ENCODE data around the gene DCAF7.

The DCAF7 gene

GRCh38 chr17:63530557-63531021 lies 19.7 kb upstream of the DCAF7 start:
- Histone ChIP-seq H4K20me1 (peaks cover 0 to 35% (median 0%) of the 10 kb centered on the region in 11 experiments; a peak in 4 of 22 replicates), H3K9me3 (replicated peaks in 1 of 11) (no peaks in the 10 kb centered on the region), H3K27me3 (no peaks in the 10 kb centered on the region), H3K4me2 (no peak overlapping the region), H3K27ac (no peak overlapping the region), H3K36me3 (no peaks in the 10 kb centered on the region), H3K4me3 (no peak overlapping the region), H3K4me1 (peaks cover 0 to 5% (median 0%) of the 10 kb centered on the region in 10 experiments; a peak in 5 of 20 replicates), H3K9ac (no peak overlapping the region)
- no peak for TF ChIP-seq Cebpa-rat (IDR thresholded peaks at IDR 0.05)

GRCh38 chr17:63531022-63531965 lies 19.0 kb upstream of the DCAF7 start:
- no peaks in the 10 kb centered on the region for H3K9me3 ChIP-seq (replicated peaks in 1 of 11)
- peaks cover 0 to 35% (median 0%) of the 10 kb centered on the region in 11 experiments; a peak in 4 of 22 replicates for H4K20me1 ChIP-seq
- TF ChIP-seq Cebpa-rat (IDR thresholded peaks at IDR 0.05) = no peak
- no peak overlapping the region for H3K4me2 ChIP-seq
- no peak overlapping the region for H3K4me3 ChIP-seq
- no peak overlapping the region for H3K27ac ChIP-seq
- H3K27me3 ChIP-seq = no peaks in the 10 kb centered on the region
- H3K36me3 ChIP-seq = no peaks in the 10 kb centered on the region
- peaks cover 0 to 6% (median 0%) of the 10 kb centered on the region in 10 experiments; a peak in 5 of 20 replicates for H3K4me1 ChIP-seq
- no peak overlapping the region for H3K9ac ChIP-seq

- no peak for TF ChIP-seq Cebpa-rat (IDR thresholded peaks at IDR 0.05)
- Histone ChIP-seq H3K9ac (no peak overlapping the region), H3K4me2 (no peak overlapping the region), H3K4me1 (peaks cover 0 to 6% (median 0%) of the 10 kb centered on the region in 10 experiments; a peak in 4 of 20 replicates), H4K20me1 (peaks cover 0 to 16% (median 0%) of the 10 kb centered on the region in 11 experiments; a peak in 3 of 22 replicates), H3K9me3 (replicated peaks in 1 of 11) (no peaks in the 10 kb centered on the region), H3K27me3 (peaks cover 10 to 17% (median 14%) of the 10 kb centered on the region in 11 experiments; a peak in 21 of 22 replicates), H3K4me3 (no peak overlapping the region), H3K27ac (no peak overlapping the region), H3K36me3 (no peaks in the 10 kb centered on the region)
These were observed 16.7 kb upstream of the DCAF7 start for GRCh38 chr17:63533433-63534077.

- Histone ChIP-seq H3K4me2 (no peak overlapping the region), H4K20me1 (peaks cover 0 to 16% (median 0%) of the 10 kb centered on the region in 11 experiments; a peak in 3 of 22 replicates), H3K27ac (no peak overlapping the region), H3K27me3 (peaks cover 14 to 23% (median 20%) of the 10 kb centered on the region in 11 experiments; a peak in 21 of 22 replicates), H3K9ac (no peak overlapping the region), H3K4me3 (no peak overlapping the region), H3K36me3 (no peaks in the 10 kb centered on the region), H3K9me3 (replicated peaks in 1 of 11) (no peaks in the 10 kb centered on the region), H3K4me1 (peaks cover 0 to 6% (median 0%) of the 10 kb centered on the region in 10 experiments; a peak in 4 of 20 replicates)
- no peak for TF ChIP-seq Cebpa-rat (IDR thresholded peaks at IDR 0.05)
These were observed 16.2 kb upstream of the DCAF7 start for GRCh38 chr17:63534078-63534570.

- no peak for TF ChIP-seq Cebpa-rat (IDR thresholded peaks at IDR 0.05)
- 0 out of 22 replicates have a peak overlapping the region, but pooled peaks of 1 of the 11 experiments have one; percentile 5 for H3K9ac ChIP-seq
These were observed 15.3 kb upstream of the DCAF7 start for GRCh38 chr17:63534816-63535455.

GRCh38 chr17:63535640-63536039 lies 14.6 kb upstream of the DCAF7 start:
- Histone ChIP-seq H3K4me2 (no peak overlapping the region), H3K4me1 (peaks cover 0 to 8% (median 2%) of the 10 kb centered on the region in 10 experiments; a peak in 13 of 20 replicates), H3K36me3 (no peaks in the 10 kb centered on the region), H3K27me3 (peaks cover 14 to 29% (median 23%) of the 10 kb centered on the region in 11 experiments; a peak in 21 of 22 replicates), H3K27ac (no peak overlapping the region), H4K20me1 (peaks cover 0 to 16% (median 0%) of the 10 kb centered on the region in 11 experiments; a peak in 3 of 22 replicates), H3K4me3 (no peak overlapping the region), H3K9ac (no peak overlapping the region), H3K9me3 (replicated peaks in 1 of 11) (no peaks in the 10 kb centered on the region)
- no peak for TF ChIP-seq Cebpa-rat (IDR thresholded peaks at IDR 0.05)

More at GRCh38 chr17:63534816-63535455, 15.3 kb upstream of the DCAF7 start:
- Histone ChIP-seq H3K4me1 (peaks cover 0 to 6% (median 0%) of the 10 kb centered on the region in 10 experiments; a peak in 4 of 20 replicates), H3K9me3 (replicated peaks in 1 of 11) (no peaks in the 10 kb centered on the region), H3K27ac (no peak overlapping the region), H3K27me3 (peaks cover 14 to 29% (median 23%) of the 10 kb centered on the region in 11 experiments; a peak in 21 of 22 replicates), H3K4me2 (no peak overlapping the region), H4K20me1 (peaks cover 0 to 16% (median 0%) of the 10 kb centered on the region in 11 experiments; a peak in 3 of 22 replicates), H3K36me3 (no peaks in the 10 kb centered on the region), H3K4me3 (no peak overlapping the region)

GRCh38 chr17:63537001-63537400 lies 13.3 kb upstream of the DCAF7 start:
- Histone ChIP-seq H3K9me3 (replicated peaks in 1 of 11) (no peaks in the 10 kb centered on the region), H3K9ac (no peak overlapping the region), H3K36me3 (no peaks in the 10 kb centered on the region), H3K4me1 (peaks cover 0 to 15% (median 10%) of the 10 kb centered on the region in 10 experiments; a peak in 14 of 20 replicates), H3K4me3 (no peak overlapping the region), H3K27me3 (peaks cover 14 to 29% (median 23%) of the 10 kb centered on the region in 11 experiments; a peak in 21 of 22 replicates), H4K20me1 (peaks cover 0 to 4% (median 0%) of the 10 kb centered on the region in 11 experiments; a peak in 2 of 22 replicates), H3K27ac (no peak overlapping the region), H3K4me2 (no peak overlapping the region)
- no peak for TF ChIP-seq Cebpa-rat (IDR thresholded peaks at IDR 0.05)

- H3K9ac ChIP-seq = no peak overlapping the region
- TF ChIP-seq Cebpa-rat (IDR thresholded peaks at IDR 0.05) = no peak
- H3K4me1 ChIP-seq = peaks cover 0 to 15% (median 10%) of the 10 kb centered on the region in 10 experiments; a peak in 14 of 20 replicates
- H3K36me3 ChIP-seq = no peaks in the 10 kb centered on the region
- H3K4me2 ChIP-seq = no peak overlapping the region
- no peaks in the 10 kb centered on the region for H3K9me3 ChIP-seq (replicated peaks in 1 of 11)
- H4K20me1 ChIP-seq = no peaks in the 10 kb centered on the region; a peak in 2 of 22 replicates
- no peak overlapping the region for H3K4me3 ChIP-seq
- H3K27me3 ChIP-seq = peaks cover 14 to 29% (median 23%) of the 10 kb centered on the region in 11 experiments; a peak in 21 of 22 replicates
- no peak overlapping the region for H3K27ac ChIP-seq
These were observed 12.1 kb upstream of the DCAF7 start for GRCh38 chr17:63537991-63538692.
